Measurements from ENCODE around the gene KLF7.

DNA sequence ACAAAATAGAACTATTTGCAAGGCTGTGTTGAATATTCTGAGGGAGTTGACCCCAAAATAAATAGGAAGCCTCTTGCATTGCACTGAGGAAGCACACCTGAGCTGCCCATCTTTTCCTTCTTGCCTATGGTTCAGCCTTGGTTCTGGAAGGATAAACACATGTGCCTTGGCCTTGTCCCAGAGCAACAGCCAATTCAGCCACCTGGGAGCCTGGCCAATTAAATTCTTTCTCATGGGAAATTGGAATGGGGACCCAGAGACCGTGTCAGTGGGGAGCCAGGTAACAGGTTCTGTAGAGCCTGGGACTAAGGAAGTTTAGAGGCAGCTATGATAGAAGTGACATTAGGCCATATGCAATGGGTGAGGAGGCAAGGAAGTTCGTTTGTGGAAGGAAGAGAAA, 99.6 kb downstream of the KLF7 start:
- no peak for TF ChIP-seq EZH2 (IDR thresholded peaks at IDR 0.05; ENCODE audit: borderline replicate concordance)
- TF ChIP-seq, protein P1, sequence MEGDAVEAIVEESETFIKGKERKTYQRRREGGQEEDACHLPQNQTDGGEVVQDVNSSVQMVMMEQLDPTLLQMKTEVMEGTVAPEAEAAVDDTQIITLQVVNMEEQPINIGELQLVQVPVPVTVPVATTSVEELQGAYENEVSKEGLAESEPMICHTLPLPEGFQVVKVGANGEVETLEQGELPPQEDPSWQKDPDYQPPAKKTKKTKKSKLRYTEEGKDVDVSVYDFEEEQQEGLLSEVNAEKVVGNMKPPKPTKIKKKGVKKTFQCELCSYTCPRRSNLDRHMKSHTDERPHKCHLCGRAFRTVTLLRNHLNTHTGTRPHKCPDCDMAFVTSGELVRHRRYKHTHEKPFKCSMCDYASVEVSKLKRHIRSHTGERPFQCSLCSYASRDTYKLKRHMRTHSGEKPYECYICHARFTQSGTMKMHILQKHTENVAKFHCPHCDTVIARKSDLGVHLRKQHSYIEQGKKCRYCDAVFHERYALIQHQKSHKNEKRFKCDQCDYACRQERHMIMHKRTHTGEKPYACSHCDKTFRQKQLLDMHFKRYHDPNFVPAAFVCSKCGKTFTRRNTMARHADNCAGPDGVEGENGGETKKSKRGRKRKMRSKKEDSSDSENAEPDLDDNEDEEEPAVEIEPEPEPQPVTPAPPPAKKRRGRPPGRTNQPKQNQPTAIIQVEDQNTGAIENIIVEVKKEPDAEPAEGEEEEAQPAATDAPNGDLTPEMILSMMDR (IDR thresholded peaks at IDR 0.05; ENCODE audit: poor library complexity) = no peak
- TF ChIP-seq EZH2phosphoT487 (IDR thresholded peaks at IDR 0.05; ENCODE audit: low read depth, severe bottlenecking, unreplicated experiment) = no peak
